MM.1S (cell line): Measurements from ENCODE around the gene FBXW7.

ENCODE experiments used
- DNase-seq: peaks from one replicate; pipeline ENCODE4 v3.0.0-alpha.2; 2015
- H2AFZ ChIP-seq: fragments of 300-600 bp; sonication (generic); 2 replicates; pipeline ENCODE4 v1.6.0; 2016; ENCODE audit warnings: antibody characterized with exemption, low read length
- H3F3A ChIP-seq: fragments of 300-600 bp; sonication (generic); 2 replicates; pipeline ENCODE4 v1.6.1; 2016; ENCODE audit warnings: mild to moderate bottlenecking, antibody characterized with exemption, low read length, moderate library complexity, mixed read lengths; ENCODE audit not compliant: insufficient read depth
- H3K27ac ChIP-seq: fragments of 300-600 bp; sonication (generic); 2 replicates; pipeline ENCODE4 v1.5.1; 2016; ENCODE audit warnings: mild to moderate bottlenecking, low read length
- H3K27me3 ChIP-seq: fragments of 300-600 bp; sonication (generic); replicated peaks from 2 replicates; pipeline ENCODE4 v1.6.0; 2016; ENCODE audit warnings: low read length; ENCODE audit not compliant: insufficient read depth
- H3K36me3 ChIP-seq: fragments of 300-600 bp; sonication (generic); replicated peaks from 2 replicates; pipeline ENCODE4 v1.6.1; 2016; ENCODE audit warnings: mild to moderate bottlenecking, low read length, mixed read lengths; ENCODE audit not compliant: insufficient read depth
- H3K4me1 ChIP-seq: fragments of 300-600 bp; sonication (generic); 2 replicates; pipeline ENCODE4 v1.6.1; 2016; ENCODE audit warnings: low read length, mixed read lengths
- H3K4me2 ChIP-seq: fragments of 300-600 bp; sonication (generic); 2 replicates; pipeline ENCODE4 v1.6.0; 2016; ENCODE audit warnings: low read depth, low read length
- H3K4me3 ChIP-seq: fragments of 300-600 bp; sonication (generic); 2 replicates; pipeline ENCODE4 v1.5.1; 2016; ENCODE audit warnings: low read length, mixed read lengths
- H3K79me2 ChIP-seq: fragments of 300-600 bp; sonication (generic); 2 replicates; pipeline ENCODE4 v1.6.1; 2016; ENCODE audit warnings: mixed run types, low read length, mixed read lengths
- H3K9ac ChIP-seq: fragments of 300-600 bp; sonication (generic); 2 replicates; pipeline ENCODE4 v1.6.1; 2016; ENCODE audit warnings: low read length, mixed read lengths
- H3K9me2 ChIP-seq: fragments of 300-600 bp; sonication (generic); replicated peaks from 2 replicates; pipeline ENCODE4 v1.6.1; 2016; ENCODE audit warnings: mild to moderate bottlenecking, low read length, mixed read lengths; ENCODE audit not compliant: insufficient read depth
- H3K9me3 ChIP-seq: fragments of 300-600 bp; sonication (generic); replicated peaks from 2 replicates; pipeline ENCODE4 v1.6.1; 2016; ENCODE audit warnings: mild to moderate bottlenecking, low read length, mixed read lengths; ENCODE audit not compliant: insufficient read depth
- H4K20me1 ChIP-seq: fragments of 300-600 bp; sonication (generic); 2 replicates; pipeline ENCODE4 v1.6.1; 2016; ENCODE audit warnings: mild to moderate bottlenecking, low read length, moderate library complexity, mixed read lengths; ENCODE audit not compliant: insufficient read depth
- EZH2 ChIP-seq: fragments of 300-600 bp; sonication (generic); optimal IDR thresholded peaks from 2 replicates; pipeline ENCODE3; 2017; ENCODE audit warnings: low read depth, mild to moderate bottlenecking, antibody characterized with exemption, low read length, mixed read lengths
- EZH2phosphoT487 ChIP-seq: fragments of 300-600 bp; sonication (generic); IDR thresholded peaks from 2 replicates; pipeline ENCODE4 v1.6.1; 2018; ENCODE audit warnings: antibody characterized with exemption, low read length
- TF ChIP-seq, protein P1 (sequence below): fragments of 300-600 bp; sonication (generic); IDR thresholded peaks from 2 replicates; pipeline ENCODE4 v1.5.1; 2016; ENCODE audit warnings: antibody characterized with exemption, low read length, mixed read lengths

Gene FBXW7

DNA sequence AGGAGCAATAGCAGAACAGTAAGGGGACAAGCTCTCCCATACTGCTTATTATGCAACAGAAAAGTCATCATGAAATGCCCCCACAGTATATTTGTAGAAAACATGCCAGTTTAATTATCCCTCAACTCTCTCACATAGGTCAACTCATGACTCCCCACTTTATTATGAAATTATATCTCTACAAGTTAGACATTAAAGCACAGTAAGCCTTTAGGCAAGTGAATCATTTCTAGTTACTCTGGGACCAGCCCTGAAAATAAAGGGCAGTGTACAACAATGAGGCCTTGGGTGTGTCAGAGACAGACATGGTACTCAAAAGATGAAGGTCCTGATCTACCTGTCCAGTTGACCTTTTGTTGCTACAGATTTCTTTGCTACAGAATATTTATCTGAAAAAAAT lies 191.9 kb downstream of the FBXW7 start:
- H2AFZ ChIP-seq = no peak overlapping the region
- no peak for DNase-seq
- H3K36me3 ChIP-seq = no peaks in the 10 kb centered on the region
- H4K20me1 ChIP-seq = no peaks in the 10 kb centered on the region; the same call in 1 of the 2 replicates
- H3K4me3 ChIP-seq = no peak overlapping the region
- H3K27me3 ChIP-seq = no peaks in the 10 kb centered on the region
- H3K9ac ChIP-seq = no peak overlapping the region
- H3K4me2 ChIP-seq = no peak overlapping the region
- H3K4me1 ChIP-seq = no peaks in the 10 kb centered on the region
- H3K9me2 ChIP-seq = no peaks in the 10 kb centered on the region
- no peaks in the 10 kb centered on the region for H3F3A ChIP-seq
- TF ChIP-seq EZH2phosphoT487 (no peak), EZH2 (no peak)
- TF ChIP-seq, protein P1, sequence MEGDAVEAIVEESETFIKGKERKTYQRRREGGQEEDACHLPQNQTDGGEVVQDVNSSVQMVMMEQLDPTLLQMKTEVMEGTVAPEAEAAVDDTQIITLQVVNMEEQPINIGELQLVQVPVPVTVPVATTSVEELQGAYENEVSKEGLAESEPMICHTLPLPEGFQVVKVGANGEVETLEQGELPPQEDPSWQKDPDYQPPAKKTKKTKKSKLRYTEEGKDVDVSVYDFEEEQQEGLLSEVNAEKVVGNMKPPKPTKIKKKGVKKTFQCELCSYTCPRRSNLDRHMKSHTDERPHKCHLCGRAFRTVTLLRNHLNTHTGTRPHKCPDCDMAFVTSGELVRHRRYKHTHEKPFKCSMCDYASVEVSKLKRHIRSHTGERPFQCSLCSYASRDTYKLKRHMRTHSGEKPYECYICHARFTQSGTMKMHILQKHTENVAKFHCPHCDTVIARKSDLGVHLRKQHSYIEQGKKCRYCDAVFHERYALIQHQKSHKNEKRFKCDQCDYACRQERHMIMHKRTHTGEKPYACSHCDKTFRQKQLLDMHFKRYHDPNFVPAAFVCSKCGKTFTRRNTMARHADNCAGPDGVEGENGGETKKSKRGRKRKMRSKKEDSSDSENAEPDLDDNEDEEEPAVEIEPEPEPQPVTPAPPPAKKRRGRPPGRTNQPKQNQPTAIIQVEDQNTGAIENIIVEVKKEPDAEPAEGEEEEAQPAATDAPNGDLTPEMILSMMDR = no peak
- H3K27ac ChIP-seq = no peak overlapping the region
- no peaks in the 10 kb centered on the region for H3K9me3 ChIP-seq
- no peaks in the 10 kb centered on the region for H3K79me2 ChIP-seq

DNA sequence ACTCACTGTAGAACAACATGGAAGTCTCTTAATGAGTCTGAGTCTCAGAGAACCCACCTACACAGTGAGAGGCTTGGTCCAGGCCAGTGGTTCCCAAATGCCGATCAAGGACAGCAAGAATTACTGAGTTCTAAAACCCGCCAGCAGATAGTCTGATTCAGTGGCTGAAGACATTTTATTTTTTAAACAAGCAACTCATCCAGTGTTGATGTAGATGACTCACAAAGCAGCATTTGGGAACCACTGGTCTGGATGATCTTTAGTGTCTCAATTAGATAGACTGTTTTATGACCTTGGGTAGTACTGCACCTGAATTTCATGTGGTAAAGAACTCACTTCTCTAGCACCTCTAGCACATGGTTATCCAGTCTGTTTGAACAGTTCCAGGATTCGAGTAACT lies 193.6 kb downstream of the FBXW7 start:
- Histone ChIP-seq H3K9ac (no peak overlapping the region), H3K9me3 (no peaks in the 10 kb centered on the region), H3K4me2 (no peak overlapping the region), H4K20me1 (no peaks in the 10 kb centered on the region; the same call in 1 of the 2 replicates), H3K9me2 (no peaks in the 10 kb centered on the region), H2AFZ (no peak overlapping the region), H3F3A (no peaks in the 10 kb centered on the region), H3K36me3 (no peaks in the 10 kb centered on the region), H3K27ac (no peak overlapping the region), H3K27me3 (no peaks in the 10 kb centered on the region), H3K4me3 (no peak overlapping the region), H3K79me2 (no peaks in the 10 kb centered on the region), H3K4me1 (no peaks in the 10 kb centered on the region)
- TF ChIP-seq, protein P1 = no peak
- TF ChIP-seq EZH2phosphoT487 (no peak), EZH2 (no peak)
- no peak for DNase-seq

DNA sequence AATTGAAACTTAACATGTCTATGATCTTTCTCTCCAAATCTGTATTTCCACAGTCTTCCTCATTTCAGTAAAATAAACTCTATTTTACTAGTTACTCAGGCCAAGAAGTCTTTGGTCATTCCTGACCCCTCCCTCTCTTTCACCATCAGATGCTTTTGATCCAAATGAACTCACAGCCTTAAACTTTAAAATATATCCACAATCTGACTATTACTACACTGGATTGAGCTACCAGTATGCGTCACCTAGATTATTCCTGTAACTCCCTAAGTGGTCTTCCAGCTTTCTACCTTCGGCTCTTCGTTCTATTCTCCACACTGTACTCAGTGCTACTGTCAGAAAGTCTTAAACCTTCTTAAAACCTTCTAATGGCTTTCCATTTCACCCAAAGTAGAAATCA lies 195.1 kb downstream of the FBXW7 start:
- H4K20me1 ChIP-seq = no peaks in the 10 kb centered on the region; the same call in 1 of the 2 replicates
- H3K9me3 ChIP-seq = no peaks in the 10 kb centered on the region
- no peaks in the 10 kb centered on the region for H3K27me3 ChIP-seq
- H3K9ac ChIP-seq = no peak overlapping the region
- DNase-seq = no peak
- no peak overlapping the region for H2AFZ ChIP-seq
- no peaks in the 10 kb centered on the region for H3K36me3 ChIP-seq
- no peak for TF ChIP-seq EZH2
- no peak for TF ChIP-seq EZH2phosphoT487
- TF ChIP-seq, protein P1 = no peak
- no peaks in the 10 kb centered on the region for H3K4me1 ChIP-seq
- H3F3A ChIP-seq = no peaks in the 10 kb centered on the region
- no peaks in the 10 kb centered on the region for H3K79me2 ChIP-seq
- H3K9me2 ChIP-seq = no peaks in the 10 kb centered on the region
- no peak overlapping the region for H3K4me2 ChIP-seq
- H3K4me3 ChIP-seq = no peak overlapping the region
- no peak overlapping the region for H3K27ac ChIP-seq
